HG02840 (cell line): ENCODE results near the gene TRAPPC6A.
"Not testable (repeated sequence)": the region's sequence is repeated elsewhere in the genome, so short reads cannot be mapped to it uniquely, and the experiment has no call there.

Source experiments
- ATAC-seq: cut with Tn5 transposase; IDR thresholded peaks from one replicate; pipeline ENCODE4 v1.9.1; 2021; ENCODE audit warnings: mild to moderate bottlenecking, moderate library complexity, moderate number of reproducible peaks; ENCODE audit not compliant: unreplicated experiment, low FRiP score

The TRAPPC6A gene

GRCh38 chr19:45133661-45134060 is 44.4 kb downstream of the TRAPPC6A start:
- ATAC-seq: no peak

GRCh38 chr19:45130888-45131615 is 47.0 kb downstream of the TRAPPC6A start:
- ATAC-seq: no peak

GRCh38 chr19:45130236-45130635 is 47.8 kb downstream of the TRAPPC6A start:
- no peak for ATAC-seq

GRCh38 chr19:45128806-45129205 is 49.2 kb downstream of the TRAPPC6A start:
- ATAC-seq: no peak

GRCh38 chr19:45128146-45128545 is 49.9 kb downstream of the TRAPPC6A start:
- ATAC-seq: no peak

GRCh38 chr19:45126654-45127053 is 51.4 kb downstream of the TRAPPC6A start:
- no peak for ATAC-seq

- ATAC-seq: no peak
Measured at GRCh38 chr19:45125975-45126493, 52.0 kb downstream of the TRAPPC6A start.

- ATAC-seq: no peak
Measured at GRCh38 chr19:45125360-45125759, 52.7 kb downstream of the TRAPPC6A start.

- ATAC-seq: no peak
Measured at GRCh38 chr19:45124021-45124420, 54.0 kb downstream of the TRAPPC6A start.

GRCh38 chr19:45123440-45123850 is 54.6 kb downstream of the TRAPPC6A start:
- no peak for ATAC-seq

GRCh38 chr19:45122832-45123231 is 55.2 kb downstream of the TRAPPC6A start:
- no peak for ATAC-seq

- ATAC-seq: no peak
Measured at GRCh38 chr19:45121827-45122345, 56.2 kb downstream of the TRAPPC6A start.

- ATAC-seq: no peak
Measured at GRCh38 chr19:45119582-45119981, 58.5 kb downstream of the TRAPPC6A start.

GRCh38 chr19:45118591-45119355 is 59.3 kb downstream of the TRAPPC6A start:
- not testable (repeated sequence) for ATAC-seq

GRCh38 chr19:45118106-45118505 is 59.9 kb downstream of the TRAPPC6A start:
- no peak for ATAC-seq

GRCh38 chr19:45117671-45118070 is 60.4 kb downstream of the TRAPPC6A start:
- no peak for ATAC-seq

- no peak for ATAC-seq
Measured at GRCh38 chr19:45117167-45117594, 60.9 kb downstream of the TRAPPC6A start.

GRCh38 chr19:45115809-45116615 is 62.0 kb downstream of the TRAPPC6A start:
- ATAC-seq: no peak

- ATAC-seq: no peak
Measured at GRCh38 chr19:45114116-45114515, 63.9 kb downstream of the TRAPPC6A start.

- no peak for ATAC-seq
Measured at GRCh38 chr19:45113628-45114027, 64.4 kb downstream of the TRAPPC6A start.
